ENCODE data around the gene TCEA2.

TCEA2 gene

GRCh38 chr20:64121586-64121985, 58.6 kb downstream of the TCEA2 start:
- H3K27ac ChIP-seq (ENCODE audit: low read length), result no peak overlapping the region
- WGBS (ENCODE audit: insufficient coverage, insufficient read length), result no CpG with 5 or more reads among the region's 12 CpGs
- DNase-seq (ENCODE audit: low read depth, low spot score), result no peak
- H3K36me3 ChIP-seq (ENCODE audit: control insufficient read depth, insufficient read depth, low read length), result no peaks in the 10 kb centered on the region
- H3K27me3 ChIP-seq (ENCODE audit: control insufficient read depth, insufficient read depth, low read length), result no peaks in the 10 kb centered on the region
- no peak overlapping the region for H3K4me3 ChIP-seq (ENCODE audit: low read length)
- H3K9me3 ChIP-seq (ENCODE audit: control insufficient read depth, insufficient read depth, low read length), result no peaks in the 10 kb centered on the region
- H3K4me1 ChIP-seq (ENCODE audit: control insufficient read depth, insufficient read depth, low read length), result no peaks in the 10 kb centered on the region

All from iPS DF 6.9 (cell line).